NCI-H446 treated with DMSO at 0.1 percent for 48 hours (cell line): ENCODE results near the gene TTLL1.
"Not testable (repeated sequence)": the region's sequence is repeated elsewhere in the genome, so short reads cannot be mapped to it uniquely, and the experiment has no call there.

Experiments
- DNase-seq: peaks from one replicate; lab custom pipeline; 2025; lab: John Stamatoyannopoulos, UW

The TTLL1 gene

GRCh38 chr22:43013355-43014315 lies 75.6 kb downstream of the TTLL1 start:
- DNase-seq: no peak

DNA sequence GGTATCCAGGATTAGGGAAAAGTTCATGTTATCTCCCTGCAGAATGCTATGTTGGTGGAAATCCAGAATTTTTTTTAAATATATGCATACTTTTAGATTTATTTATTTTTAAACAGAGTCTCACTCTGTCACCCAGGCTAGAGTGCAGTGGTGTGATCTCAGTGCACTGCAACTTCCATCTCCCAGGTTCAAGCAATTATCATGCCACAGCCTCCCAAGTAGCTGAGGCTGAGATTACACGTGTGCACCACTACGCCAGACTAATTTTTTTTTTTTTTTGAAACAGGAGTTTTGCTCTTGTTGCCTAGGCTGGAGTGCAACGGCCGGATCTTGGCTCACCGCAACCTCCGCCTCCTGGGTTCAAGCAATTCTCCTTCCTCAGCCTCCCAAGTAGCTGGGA lies 76.8 kb downstream of the TTLL1 start:
- no peak for DNase-seq

- DNase-seq: no peak
These were observed 78.1 kb downstream of the TTLL1 start for GRCh38 chr22:43011079-43011478.

DNA sequence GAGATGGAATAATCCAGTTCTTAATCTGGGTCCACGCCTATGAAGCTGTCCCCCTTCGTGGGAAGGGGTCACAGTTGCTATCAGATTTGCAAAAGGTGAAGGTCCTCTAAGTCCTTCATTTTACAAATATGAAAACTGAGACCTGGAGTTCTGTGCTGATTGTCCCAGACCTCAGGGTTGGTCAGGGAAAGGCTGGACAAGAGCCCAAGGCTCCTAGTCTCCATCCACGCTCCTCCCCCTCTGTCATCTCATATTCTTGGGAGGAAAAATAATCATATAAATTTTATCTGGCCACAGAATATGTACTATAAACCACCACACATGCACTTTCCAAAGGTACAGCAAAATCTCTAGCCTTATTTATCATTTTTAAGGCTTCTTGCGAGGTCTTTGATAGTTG lies 79.7 kb downstream of the TTLL1 start:
- DNase-seq: no peak

- DNase-seq: no peak
These were observed 80.3 kb downstream of the TTLL1 start for GRCh38 chr22:43008921-43009320.

DNA sequence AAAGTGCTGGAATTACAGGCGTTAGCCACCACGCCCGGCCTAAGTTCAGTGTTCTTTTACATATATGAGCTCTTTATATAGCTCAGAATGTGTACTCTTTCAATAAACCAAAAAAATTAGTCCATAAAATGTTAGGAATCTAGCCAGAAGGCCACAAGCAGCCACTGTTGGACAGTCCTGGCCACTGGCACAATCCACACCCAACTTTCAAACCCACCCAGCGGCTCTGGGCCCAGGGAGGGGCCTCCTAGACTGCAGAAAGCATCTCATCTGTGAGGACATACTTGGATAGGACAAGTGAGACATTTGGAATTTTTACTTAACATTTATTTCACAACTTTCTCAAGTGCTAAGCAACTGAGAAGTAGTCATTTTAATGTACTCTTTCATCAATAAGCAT lies 80.7 kb downstream of the TTLL1 start:
- DNase-seq: no peak

DNA sequence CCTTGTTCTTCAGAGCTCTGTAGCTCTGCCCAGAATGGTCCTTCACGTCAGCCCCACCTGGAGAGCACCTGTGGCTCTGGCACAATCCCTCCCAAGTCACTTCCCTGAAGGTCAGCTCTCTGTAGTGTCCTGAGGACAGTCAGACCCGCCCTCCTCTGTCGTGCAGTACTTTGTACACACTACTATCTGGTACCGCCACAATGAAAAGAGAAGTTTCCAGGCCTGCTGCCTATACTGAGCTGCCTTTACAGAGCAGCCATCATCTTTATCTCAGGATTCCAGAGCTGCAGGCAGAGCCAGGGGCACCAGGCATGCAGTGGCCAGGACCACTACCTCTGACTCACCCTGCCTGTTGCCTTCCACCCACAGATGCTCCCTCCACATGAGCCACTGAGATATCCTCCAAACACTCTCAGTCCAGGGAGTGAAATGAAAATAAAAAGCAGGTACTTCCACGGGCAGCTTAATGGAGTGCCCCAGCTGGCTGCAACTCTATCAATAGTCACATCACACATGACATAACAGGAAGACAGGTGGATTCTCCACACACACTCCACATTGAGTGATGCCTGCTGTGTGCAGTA lies 81.6 kb downstream of the TTLL1 start:
- DNase-seq: no peak

DNA sequence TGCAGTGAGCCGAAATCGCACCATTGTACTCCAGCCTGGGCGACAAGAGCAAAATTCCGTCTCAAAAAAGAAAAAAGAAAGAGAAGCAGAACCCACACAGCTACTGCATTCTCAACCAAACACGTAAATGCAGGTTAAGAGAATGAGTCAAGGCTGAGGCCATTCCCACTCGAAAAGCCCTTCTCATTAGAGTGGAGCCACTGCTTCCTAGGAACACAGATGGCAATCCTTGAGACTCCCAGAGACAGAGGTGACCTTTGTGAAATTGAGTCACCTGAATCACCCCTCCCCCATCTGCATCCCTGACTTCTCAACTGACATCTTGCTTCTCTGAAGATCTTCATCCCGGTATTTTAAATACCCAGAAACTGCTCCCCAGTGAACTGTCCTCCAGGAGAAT lies 82.4 kb downstream of the TTLL1 start:
- no peak for DNase-seq

- DNase-seq: no peak
These were observed 83.1 kb downstream of the TTLL1 start for GRCh38 chr22:43006016-43006505.

- DNase-seq: no peak
These were observed 84.1 kb downstream of the TTLL1 start for GRCh38 chr22:43005106-43005505.

GRCh38 chr22:43004362-43005035 lies 84.7 kb downstream of the TTLL1 start:
- DNase-seq: no peak

DNA sequence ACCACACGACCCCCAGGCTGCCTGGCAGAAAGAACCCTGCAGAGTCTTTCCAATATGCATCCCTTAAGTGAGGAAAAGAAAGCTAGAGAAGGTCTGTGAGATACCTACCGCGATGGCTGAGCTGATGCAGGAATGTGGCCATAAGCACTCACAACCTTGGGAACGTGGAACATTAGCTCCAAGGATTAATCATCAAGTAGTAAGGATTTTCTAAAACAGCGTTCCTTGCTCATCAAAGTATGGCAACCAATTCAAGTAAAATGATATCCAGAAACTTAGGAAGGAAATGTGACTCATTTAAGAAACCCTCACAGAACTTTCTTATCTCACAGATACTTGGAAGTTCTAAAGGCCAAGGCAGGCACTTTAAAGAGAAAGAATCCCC lies 87.0 kb downstream of the TTLL1 start:
- no peak for DNase-seq

GRCh38 chr22:43001271-43002201 lies 87.7 kb downstream of the TTLL1 start:
- no peak for DNase-seq

- no peak for DNase-seq
These were observed 88.6 kb downstream of the TTLL1 start for GRCh38 chr22:43000441-43001175.

DNA sequence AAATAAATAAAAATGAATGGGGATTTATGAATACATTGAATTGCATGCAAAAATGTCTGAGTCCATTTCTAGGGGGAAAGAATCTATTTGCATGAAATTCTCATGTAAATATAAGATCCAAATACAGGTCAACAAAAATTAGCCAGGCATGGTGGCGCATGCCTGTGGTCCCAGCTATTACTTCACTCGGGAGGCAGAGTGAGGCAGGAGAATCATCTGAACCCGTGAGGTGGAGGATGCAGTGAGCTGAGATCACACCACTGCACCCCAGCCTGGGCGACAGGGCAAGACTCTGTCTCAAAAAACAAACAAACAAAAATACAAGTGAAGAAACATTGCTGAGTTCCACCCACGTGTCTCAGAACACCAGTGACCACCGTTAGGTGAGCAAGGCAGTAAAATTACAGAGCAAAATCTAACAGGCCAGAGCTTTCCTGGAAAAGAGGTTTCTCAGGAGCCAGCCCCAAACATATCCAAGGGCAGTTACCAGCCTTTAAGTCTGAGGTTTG lies 91.6 kb downstream of the TTLL1 start:
- DNase-seq: no peak

GRCh38 chr22:42996646-42997365 lies 92.4 kb downstream of the TTLL1 start:
- DNase-seq: no peak

DNA sequence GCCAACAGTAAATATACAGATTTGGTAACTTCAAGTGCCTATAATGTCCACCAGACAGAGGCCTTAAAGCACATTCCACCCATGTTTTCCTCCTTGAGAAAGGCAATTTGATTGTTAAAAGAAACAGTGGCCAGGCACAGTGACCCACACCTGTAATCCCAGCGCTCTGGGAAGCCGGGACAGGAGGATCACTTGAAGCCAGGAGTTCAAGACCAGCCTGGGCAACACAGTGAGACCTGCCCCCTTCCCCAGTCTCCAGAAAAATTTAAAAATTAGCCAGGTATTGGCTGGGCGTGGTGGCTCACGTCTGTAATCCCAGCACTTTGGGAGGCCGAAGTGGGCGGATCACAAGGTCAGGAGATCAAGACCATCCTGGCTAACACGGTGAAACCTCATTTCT lies 93.5 kb downstream of the TTLL1 start:
- not testable (repeated sequence) for DNase-seq

DNA sequence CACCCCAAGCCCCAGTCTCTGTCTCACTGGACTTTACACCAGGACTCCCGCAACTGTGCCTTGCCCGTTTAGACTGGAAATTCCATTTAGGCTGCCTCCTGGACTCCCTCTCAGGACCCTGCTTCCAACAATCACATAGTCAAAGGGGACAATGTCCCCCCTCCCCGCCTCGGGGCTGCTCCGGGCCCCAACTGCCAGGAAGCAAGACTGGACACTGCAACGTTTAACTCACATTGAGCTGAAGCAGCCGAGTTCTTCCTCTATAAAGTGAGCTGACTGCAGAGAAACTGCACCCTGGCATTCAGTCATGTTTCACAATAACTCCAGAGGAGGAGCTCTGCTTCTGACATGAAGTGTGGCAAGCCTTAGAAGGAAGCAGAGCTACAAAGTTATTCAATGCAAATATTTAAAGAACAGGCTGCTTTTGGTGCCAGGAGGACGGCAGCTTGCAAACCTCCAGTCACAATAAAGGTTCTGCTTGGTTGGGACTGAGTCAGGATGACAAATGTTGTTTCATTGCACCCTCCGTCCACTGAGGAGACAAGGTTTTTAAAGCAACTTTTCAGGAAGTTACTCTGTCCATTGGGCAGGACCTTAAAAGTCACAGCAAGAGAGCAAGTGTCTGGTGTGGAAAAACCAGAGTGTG lies 94.2 kb downstream of the TTLL1 start:
- DNase-seq: peak; percentile 47

DNA sequence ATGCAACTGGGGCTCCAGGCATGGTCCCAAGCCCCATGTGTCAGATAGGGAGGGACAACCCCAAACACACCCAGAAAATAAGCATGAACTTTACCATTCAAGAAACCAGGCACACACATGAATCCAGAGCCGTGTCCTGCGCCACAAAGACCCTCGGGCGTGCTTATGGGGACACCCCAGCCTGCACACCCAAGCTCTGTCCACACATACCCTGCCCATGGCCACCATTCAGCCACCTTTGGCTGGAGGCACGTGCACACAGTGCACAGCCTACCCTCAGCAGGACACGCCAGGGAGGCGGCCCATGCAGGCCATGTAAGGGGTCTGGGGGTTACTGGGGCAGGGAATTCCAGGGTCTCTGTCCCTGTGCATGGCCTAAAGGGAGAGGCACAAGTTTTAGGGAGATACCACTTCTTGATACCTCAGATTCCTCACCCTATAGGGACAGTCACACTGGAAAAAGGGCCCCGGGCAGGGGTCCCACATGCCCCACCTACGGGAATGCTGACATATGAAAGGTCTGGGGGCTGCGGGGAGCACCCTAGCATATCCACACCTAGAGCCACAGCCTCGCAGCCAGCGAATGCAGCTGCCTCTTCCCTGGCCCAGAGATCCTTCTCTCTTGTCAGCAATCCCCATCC lies 94.8 kb downstream of the TTLL1 start:
- DNase-seq: no peak
